Skin epidermis (tissue), 12 donors: Measurements from ENCODE around the gene C6orf132.
A peak's percentile ranks its signal among the peaks of the same experiment; 100 is the strongest.

Experiments used
- H3K27ac ChIP-seq, 21 experiments: fragments of 200-600 bp; sonication (generic) in 11 of 21; one replicate each; pipeline ENCODE4 v1.5.0; 2020; ENCODE audit warnings: mild to moderate bottlenecking in 3 of 21, inconsistent platforms in 2 of 21, moderate library complexity in 2 of 21
- H3K4me3 ChIP-seq, 7 experiments: fragments of 200-600 bp; sonication (generic) in 2 of 7; one replicate each; pipeline ENCODE4 v1.5.0; 2020; ENCODE audit warnings: inconsistent platforms in 2 of 7, mild to moderate bottlenecking in 2 of 7, moderate library complexity in 1 of 7

The C6orf132 gene

DNA sequence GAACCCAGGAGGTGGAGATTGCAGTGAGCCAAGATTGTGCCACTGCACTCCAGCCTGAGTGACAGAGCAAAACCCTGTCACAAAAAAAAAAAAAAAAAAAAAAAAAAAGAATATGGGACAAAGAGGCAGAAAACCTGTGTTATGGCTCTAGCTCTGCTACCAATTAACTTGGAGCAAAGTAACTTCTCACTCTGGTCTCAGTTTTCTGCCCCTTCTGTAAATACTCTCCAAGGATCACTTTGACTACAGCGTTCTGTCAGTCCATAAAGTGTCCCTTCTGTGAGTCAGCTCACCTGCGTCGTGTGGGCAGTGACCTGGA is 24.6 kb downstream of the C6orf132 start:
- peak overlapping the region in 15 of 21 experiments; percentile 5 to 86 (median 60) for H3K27ac ChIP-seq

DNA sequence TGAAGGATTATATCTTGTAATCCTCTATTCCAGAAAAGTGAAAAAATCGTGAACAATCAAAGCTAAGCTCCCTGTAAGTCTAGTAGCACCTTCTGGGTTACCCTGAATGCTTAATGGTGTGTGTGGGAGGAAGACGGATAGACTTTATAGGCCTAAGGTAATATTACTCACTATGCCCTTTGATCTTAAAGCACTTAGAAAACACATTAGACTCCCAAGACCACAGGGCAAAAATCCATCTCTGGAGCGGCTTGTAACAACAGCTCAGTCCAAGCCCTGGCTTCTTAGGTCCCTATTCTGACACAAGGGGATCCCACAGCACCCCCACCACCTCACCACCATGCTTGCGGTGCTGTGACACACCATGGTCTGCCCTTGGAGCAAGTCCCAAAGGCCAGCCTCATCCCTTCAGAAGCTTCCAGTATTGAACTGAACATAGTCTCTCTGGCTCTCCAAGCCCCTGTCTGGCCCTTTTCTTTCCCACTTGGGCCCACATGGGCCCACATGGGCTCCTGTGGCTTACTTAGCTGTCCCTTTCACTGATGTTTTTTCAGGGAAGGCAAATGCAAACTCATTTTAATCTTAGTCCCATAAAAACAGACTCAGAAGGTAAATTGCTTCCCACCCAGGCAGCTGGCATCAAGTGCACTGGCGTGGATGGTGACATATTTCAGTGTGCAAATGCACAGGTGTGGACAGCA is 28.3 kb downstream of the C6orf132 start:
- peak overlapping the region in 6 of 21 experiments; percentile 2 to 59 (median 47) for H3K27ac ChIP-seq
- H3K4me3 ChIP-seq = no peak overlapping the region

More for the DNA sequence above, 24.6 kb downstream of the C6orf132 start:
- no peak overlapping the region for H3K4me3 ChIP-seq

DNA sequence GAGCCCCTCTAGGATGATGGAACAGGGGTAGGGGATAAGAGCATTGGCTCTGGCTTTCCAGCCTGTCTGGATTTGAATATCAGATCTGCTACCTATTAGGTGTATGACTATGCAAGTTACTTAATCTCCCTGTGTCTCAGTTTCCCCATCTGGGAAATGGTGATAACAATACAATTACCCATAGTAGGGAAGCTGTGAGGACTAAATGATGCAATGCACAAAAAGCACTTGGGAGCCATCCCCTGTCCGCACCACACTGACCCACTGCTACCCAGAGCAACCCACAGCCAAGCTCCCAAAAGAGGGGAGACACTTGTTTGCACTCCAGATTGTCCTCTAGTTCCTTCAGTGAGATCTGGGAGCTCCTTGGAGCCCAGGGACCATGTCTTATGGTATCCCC is 30.1 kb downstream of the C6orf132 start:
- no peak overlapping the region for H3K27ac ChIP-seq

DNA sequence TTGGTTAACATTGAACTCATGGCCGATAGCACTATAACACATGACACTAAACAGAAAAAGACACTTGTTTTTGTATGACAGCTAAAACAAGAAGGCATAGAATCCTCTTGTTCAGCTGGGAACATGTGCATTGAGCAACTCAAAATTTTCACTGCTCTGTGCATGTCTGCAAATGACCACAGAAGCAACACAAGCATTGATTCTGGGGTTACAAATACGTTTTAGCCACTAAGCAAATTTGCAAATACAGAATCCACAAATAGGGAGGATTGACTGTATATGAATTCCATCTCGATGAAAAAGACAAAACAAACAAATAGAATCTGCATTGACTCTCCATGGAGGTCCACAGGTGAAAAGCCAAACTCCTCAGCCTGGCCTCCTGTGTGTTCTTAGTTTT is 31.7 kb downstream of the C6orf132 start:
- H3K27ac ChIP-seq = no peak overlapping the region

More for the DNA sequence above, 30.1 kb downstream of the C6orf132 start:
- no peak overlapping the region for H3K4me3 ChIP-seq

DNA sequence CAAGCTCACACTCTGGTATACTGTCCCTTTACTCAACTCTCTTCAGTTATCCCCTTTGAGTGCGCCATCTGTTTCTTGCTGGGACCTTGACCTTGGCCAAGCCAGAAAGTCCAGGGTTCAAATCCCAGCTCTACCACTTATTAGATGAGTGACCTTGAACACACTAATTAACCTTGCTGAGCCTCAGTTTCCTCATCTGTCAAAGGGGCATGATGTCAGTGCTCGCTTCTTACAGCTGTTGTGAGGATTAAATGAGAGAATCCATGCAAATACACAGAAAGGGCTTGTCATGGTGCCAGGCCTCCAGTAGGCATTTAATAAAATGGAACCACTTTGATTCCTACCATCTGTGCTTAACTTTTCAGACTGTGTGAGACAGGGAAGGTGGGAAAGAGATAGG is 34.3 kb downstream of the C6orf132 start:
- no peak overlapping the region for H3K27ac ChIP-seq
- no peak overlapping the region for H3K4me3 ChIP-seq

More for the DNA sequence above, 31.7 kb downstream of the C6orf132 start:
- no peak overlapping the region for H3K4me3 ChIP-seq

DNA sequence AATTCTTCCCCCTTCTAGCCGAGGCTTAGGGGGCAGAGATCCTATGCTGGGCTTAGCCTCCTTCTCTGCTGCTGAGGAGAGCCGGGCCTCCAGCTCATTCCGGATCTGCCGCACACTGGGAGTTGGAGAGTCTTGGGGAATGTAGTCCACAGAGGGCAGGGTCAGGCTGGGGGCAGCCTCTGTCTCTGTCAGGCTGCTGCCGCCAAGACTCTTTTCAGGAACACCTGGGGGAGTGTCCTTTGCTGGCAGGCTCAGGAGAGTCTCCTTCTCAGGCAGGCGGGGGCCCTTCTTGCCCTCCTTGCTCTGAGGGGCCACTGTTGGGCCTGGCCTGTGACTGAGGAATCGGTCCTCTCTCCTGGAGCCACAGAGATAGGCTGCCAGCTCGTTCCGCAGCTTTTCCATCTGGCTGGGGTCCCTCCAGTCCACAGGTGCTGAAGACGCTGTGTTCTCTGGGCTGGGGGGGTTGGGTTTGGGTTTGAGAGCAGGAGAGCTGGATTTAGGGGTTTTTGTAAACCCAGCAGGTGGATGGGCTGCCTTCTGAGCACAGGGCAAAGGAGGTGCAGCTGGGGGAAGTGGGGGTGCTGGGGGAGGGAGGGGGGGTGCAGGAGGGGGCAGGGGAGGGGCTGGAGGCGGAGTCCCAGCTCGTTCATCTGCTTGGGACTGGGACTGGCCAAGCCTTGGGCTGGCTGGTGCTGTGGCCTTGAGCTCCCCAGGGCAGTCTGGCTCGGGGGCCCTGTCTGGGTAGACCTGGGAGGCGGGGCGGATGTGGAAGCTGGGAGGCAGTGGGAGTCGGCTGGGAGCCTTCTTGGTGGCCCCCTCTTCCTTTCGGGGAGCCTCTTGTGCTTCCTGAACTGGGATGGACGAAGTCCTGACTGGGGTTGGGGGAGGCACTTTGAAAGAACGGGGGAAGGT is 36.1 kb downstream of the C6orf132 start:
- Histone ChIP-seq H3K27ac (no peak overlapping the region), H3K4me3 (no peak overlapping the region)

DNA sequence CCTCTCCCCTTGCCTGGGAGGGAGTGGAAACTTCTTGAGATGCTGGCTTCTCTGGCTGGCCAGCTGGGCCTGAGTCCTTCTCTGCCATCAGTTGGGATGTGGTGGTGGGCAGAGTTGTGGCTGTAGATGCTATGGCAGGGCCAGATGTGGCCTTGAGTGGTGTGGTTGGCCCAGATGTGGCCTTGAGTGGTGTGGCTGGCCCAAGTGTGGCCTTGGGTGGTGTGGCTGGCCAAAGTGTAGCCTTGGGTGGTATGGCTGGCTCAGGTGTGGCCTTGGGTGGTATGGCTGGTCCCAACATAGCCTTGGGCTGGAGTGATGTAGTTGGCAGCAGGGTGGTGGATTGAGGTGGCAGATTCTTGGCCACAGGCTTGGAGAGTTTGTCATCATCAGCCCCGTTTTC is 36.7 kb downstream of the C6orf132 start:
- H3K27ac ChIP-seq = peak overlapping the region in 1 of 21 experiments; percentile 6
- H3K4me3 ChIP-seq = no peak overlapping the region

DNA sequence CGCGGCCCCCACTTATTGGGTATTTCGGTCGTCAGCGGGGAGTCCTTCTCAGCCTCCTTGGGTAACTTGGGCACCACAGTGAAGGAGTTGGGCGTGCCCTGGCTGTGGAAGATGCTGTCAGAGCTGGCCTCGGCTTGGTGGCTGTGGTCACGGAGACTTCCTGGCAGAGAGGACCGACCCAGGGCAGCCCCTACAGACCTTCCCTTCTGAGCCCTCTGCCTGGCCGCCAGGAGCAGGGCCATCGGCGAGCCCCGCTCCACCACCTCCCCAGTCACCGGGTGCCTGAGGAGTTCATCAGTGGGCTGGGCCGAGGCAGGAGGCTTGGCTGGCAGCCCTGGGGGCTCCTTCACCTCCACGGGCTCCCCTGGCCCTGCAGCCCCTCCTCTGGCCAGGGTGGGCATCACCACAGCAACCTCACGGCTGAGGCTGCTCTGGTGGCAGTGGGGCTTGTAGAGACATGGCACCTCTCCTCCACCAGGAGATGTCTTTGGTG is 37.2 kb downstream of the C6orf132 start:
- H3K27ac ChIP-seq = peak overlapping the region in 3 of 21 experiments; percentile 14 to 72 (median 70)
- no peak overlapping the region for H3K4me3 ChIP-seq

DNA sequence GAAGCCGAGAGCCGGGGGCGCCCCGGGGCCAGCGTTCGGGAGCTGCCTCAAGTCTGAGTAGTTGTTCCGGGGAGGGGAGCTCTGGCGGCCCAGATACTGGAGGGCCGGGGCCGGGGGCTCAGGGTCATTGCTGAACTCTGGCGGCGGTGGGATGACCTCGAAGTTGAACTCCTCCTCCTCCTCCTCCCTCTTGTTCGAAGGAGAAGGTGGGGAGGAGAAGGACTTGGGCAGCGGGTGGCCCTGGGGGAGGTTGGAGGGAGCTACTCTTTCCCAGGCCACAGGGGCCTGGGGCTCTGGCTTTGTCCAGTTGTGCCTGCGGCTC is 37.7 kb downstream of the C6orf132 start:
- H3K27ac ChIP-seq = peak overlapping the region in 10 of 21 experiments; percentile 0 to 72 (median 38)
- peak overlapping the region; percentile 11 to 43 (median 37) for H3K4me3 ChIP-seq

DNA sequence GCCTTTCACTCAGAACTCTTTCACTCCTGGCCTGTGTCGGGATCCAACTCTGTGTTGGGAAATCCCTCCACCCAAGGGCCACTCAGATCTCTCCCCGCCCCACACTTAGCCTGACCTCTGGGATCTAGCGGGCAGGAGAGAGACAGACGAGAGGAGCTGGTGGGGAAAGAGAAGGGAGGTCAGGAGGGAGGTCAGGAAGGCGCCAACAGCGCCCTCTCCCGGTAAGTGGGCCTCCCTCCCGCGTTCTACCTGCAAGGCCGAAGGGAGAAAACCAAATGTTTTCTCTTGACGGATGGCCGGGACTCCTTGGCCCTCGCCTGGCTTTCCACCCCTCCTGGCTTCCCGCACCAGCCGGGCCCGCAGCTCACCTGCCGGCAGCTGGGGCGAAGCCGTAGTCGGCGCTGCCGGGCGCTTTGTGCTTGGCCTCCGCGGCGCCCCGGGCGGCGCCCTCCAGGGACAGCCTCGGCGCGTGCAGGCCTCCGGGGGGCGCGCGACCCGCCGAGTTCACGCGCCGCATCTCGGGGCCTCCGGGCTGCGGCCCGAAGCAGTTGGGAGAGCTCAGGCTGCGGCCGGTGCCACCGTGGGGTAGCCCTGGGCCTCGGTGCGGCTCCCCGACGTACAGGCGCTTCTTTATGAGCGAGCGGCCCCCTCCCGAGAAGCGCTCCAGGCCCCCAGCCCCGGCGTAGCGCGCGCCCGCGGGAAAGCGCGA is 38.2 kb downstream of the C6orf132 start:
- Histone ChIP-seq H3K4me3 (peak overlapping the region; percentile 11 to 43 (median 37)), H3K27ac (peak overlapping the region in 10 of 21 experiments; percentile 0 to 72 (median 38))

DNA sequence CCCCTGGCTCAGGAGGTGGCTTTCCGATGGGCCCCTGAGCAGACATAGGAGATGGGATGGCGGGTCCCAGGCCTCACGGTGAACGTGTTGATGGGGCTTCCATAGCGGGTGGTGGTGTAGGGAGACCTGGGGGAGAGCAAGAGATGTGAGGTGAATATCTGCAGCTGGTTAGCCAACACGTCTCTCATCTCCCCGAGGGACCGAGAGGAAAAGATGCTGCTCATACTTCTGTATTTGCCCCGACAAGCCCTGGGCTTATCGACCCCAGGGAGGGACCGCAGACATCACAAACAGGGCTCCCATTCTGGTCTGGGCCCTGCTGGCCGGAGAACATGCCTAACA is 38.7 kb downstream of the C6orf132 start:
- H3K27ac ChIP-seq = peak overlapping the region in 7 of 21 experiments; percentile 0 to 72 (median 30)
- no peak overlapping the region for H3K4me3 ChIP-seq

DNA sequence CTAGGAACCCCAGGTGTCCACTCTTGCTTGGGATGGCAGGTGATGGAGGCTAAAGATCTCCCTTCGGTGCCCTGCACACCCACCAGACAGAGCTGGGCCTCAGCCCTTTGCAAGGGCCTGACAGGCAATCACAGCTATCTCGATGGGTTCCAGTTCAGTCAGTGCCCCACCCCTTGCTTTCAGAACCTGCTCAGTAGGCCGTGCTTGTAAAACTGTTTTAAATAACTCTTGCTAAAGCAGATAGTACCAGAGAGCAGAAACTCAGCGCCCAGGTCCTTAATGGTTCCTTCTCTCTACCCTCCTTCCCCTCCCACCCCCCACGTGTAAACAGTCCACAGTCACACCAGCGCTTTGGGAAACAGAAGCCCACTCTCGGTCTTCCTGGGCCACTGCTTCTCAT is 39.2 kb downstream of the C6orf132 start:
- Histone ChIP-seq H3K27ac (peak overlapping the region in 4 of 21 experiments; percentile 25 to 72 (median 56)), H3K4me3 (no peak overlapping the region)

DNA sequence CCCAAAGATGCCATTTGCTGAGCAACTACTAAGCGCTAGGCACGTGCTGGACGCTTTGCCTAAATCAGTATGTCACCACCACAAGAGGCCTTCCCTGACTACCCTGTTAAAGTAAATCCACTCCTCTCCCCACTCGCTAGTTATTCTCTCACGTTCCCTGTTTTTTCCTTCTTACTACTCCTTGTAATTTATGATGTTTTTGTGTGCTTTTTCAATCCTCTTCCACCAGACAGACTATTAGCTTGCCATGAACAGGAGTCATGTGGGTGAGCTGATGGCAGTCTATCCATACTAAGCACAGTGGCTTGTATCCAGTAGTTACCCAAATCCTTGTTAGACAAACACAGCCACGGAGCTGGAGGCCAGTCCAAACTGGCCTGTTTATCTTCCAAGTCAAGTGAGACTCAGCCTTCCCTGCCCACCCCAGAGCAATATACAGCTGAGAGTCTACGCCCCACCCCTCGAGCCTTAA is 41.2 kb downstream of the C6orf132 start:
- H3K4me3 ChIP-seq = no peak overlapping the region
- peak overlapping the region in 17 of 21 experiments; percentile 47 to 91 (median 77) for H3K27ac ChIP-seq

DNA sequence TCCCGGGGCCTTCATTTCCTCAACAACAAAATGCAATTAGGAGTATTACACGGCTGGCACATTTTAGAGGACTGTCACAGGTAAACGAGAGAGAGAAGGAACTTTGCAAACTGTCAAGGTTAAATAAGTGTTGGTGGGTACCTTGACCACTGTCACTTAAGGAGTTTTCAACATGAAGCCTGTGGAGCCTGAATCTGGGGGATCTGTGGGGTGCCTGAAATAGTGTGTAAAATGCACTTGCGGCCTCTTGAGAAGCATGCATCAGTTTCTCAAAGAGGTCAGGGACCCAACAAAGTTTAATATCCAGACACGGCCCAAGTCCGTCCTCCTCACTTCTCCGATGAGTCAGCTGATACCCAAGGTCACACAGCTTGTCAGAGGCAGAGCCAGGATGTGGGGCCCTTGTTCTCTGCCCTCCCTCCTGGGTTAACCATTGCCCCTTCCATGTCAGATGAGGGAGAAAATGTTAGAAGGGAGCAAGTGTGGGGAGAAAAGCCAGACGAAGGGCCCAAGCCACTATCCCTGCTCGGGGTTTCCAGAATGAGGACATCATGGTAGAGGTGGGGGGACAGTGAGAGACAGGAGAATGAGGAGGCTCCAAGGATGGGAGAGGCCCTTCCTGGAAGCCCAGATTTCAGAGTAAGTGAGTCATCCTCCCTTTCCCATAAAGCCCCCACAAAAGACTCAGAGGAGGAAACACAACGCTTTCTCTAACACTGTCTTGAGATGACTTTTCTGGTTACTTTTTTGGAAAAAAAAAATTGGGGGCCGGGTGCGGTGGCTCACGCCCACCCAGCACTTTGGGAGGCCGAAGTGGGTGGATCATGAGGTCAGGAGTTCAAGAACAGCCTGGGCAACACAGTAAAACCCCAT is 42.2 kb downstream of the C6orf132 start:
- no peak overlapping the region for H3K4me3 ChIP-seq
- H3K27ac ChIP-seq = peak overlapping the region in 20 of 21 experiments; percentile 4 to 91 (median 76)

DNA sequence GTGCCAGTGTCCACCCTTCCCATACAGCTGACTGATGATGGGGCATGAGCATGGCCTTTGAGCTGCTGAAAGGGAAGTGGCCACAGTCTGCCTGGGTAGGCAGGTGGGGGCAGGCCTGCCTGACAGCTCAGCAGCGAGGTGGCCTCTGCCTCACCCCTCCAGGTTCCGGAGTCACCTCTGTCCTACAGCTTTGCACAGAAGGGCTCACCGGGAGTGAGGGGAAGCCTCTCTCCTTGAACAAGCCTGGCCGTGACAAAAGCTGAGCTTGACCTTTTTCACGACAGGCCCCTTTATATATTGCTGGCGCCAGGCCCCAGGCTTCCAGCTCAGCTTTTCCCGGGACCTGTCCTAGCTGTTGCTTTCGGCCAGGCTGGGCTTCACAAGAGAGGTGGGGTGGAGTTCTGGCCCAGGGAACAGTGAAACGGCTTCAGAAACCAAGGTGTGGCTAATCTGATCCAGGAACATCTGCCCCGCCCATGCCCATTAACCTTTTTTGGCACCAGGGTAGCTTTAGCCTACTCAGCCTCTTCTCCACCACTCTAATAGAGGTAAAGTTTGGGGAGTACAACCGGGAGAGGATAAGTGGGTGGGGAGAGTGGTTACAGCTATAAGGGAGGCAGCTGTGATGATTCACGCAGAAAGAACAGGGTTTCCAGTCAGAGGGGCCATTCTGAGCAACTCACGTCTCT is 42.9 kb downstream of the C6orf132 start:
- H3K27ac ChIP-seq = peak overlapping the region in 20 of 21 experiments; percentile 4 to 91 (median 76)

DNA sequence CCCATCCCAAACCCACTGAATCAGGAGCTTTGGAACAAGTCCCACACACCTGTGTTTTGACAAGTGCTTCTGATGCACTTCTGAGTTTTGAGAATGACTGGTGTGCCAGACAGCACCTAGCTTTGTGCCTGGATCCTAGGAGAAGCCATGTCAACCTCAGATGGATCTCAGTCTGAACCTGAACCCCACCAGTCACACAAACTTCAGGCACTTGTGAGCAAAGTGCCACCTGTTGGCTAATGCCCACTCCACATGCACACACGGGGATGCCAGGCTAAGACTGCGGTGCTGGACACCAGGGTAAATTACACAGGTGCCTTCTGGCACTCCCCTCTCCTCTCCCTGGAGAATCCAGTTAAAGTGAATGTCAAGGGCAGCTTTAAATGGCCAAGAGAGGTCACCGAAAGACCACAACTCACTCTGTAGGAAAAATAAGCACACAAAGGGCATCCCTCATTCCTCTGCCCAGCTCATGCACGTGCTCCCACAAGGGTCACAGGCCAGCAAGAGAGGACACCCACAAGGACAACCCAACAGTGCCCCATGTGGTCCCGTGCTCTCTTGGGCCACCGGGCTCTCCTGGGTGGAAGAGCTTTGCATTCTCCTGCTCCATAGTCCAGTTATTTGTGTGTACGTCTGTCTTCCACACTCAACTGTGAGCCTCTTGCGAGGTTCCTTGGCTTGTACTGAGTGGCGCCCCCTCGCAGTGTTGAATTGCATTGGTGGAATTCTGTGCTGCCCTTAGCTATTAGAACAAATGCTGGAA is 46.5 kb downstream of the C6orf132 start:
- no peak overlapping the region for H3K27ac ChIP-seq

More for the DNA sequence above, 42.9 kb downstream of the C6orf132 start:
- H3K4me3 ChIP-seq = no peak overlapping the region

DNA sequence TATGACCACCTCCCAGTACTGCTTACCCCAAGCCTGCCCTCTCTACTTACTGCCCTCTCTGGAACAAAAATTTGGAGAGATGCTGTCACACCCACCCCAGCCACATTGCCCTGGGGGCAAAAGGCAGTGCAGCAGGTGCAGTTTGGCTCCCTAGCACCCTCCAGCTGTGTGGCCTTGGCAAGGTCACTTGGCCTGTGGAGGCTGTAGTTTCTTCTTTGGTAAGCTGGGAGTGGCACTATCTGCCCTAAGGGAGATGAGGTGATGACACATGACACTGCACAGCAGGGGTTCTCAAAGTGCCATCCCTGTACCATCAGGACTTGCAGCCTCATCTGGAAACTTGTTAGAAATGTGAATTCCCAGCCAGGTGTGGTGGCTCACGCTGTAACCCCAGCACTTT is 47.3 kb downstream of the C6orf132 start:
- Histone ChIP-seq H3K4me3 (no peak overlapping the region), H3K27ac (no peak overlapping the region)

More for the DNA sequence above, 46.5 kb downstream of the C6orf132 start:
- H3K4me3 ChIP-seq = no peak overlapping the region
